ENCODE measurements around the gene NAE1.

DNA sequence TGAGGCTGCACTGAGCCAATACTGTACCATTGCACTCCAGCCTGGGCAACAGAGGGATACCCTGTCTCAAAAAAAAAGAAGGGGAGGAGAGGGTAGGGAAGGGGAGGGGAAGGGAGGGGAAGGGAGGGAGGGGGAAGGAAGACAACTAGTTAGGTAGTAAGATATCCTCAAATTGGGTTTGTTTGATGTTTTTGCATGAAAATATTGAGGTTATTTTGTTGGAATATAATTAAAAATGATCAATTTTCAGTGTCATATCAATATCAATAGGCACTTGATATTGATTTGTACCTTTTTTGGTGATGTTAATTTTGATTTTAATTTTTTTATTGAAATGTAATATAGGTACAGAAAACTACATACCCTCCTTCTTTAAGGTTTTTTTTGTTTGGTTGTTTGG is 32.9 kb upstream of the NAE1 start:
- no peak for TF ChIP-seq NFRKB (IDR thresholded peaks at IDR 0.05)
- TF ChIP-seq FOXA1 (IDR thresholded peaks at IDR 0.05) = no peak
- TF ChIP-seq TARDBP (IDR thresholded peaks at IDR 0.05) = no peak
- no peak for TF ChIP-seq FOXK2 (IDR thresholded peaks at IDR 0.05)
- no peak for TF ChIP-seq HDGF (IDR thresholded peaks at IDR 0.05; ENCODE audit: borderline replicate concordance)
- TF ChIP-seq FOXM1 (IDR thresholded peaks at IDR 0.05; ENCODE audit: borderline replicate concordance) = no peak

All from HEK293T (cell line).